Measurements from ENCODE around the gene ADGB.

- no peak for TF ChIP-seq CTCF (conservative IDR thresholded peaks at IDR 0.05; ENCODE audit: low read length)
- TF ChIP-seq EZH2phosphoT487 (IDR thresholded peaks at IDR 0.05; ENCODE audit: borderline replicate concordance, low read depth, low read length) = no peak
These were observed 171.6 kb downstream of the ADGB start for GRCh38 chr6:146770275-146770964.

All from OCI-LY7 (cell line).